Activated T-cell treated with anti-CD3 and anti-CD28 coated beads, Interleukin-2, amount 50 U/mL, for 48 hours (primary cell): ENCODE results near the gene YPEL2.

ENCODE experiments used
- DNase-seq, 2 experiments: peaks; one replicate each; pipeline ENCODE4 v3.0.0-alpha.2; 2020

YPEL2 gene

GRCh38 chr17:59330053-59330942 lies 1.2 kb upstream of the YPEL2 start:
- peak in 1 of 2 experiments; percentile 23 for DNase-seq

DNA sequence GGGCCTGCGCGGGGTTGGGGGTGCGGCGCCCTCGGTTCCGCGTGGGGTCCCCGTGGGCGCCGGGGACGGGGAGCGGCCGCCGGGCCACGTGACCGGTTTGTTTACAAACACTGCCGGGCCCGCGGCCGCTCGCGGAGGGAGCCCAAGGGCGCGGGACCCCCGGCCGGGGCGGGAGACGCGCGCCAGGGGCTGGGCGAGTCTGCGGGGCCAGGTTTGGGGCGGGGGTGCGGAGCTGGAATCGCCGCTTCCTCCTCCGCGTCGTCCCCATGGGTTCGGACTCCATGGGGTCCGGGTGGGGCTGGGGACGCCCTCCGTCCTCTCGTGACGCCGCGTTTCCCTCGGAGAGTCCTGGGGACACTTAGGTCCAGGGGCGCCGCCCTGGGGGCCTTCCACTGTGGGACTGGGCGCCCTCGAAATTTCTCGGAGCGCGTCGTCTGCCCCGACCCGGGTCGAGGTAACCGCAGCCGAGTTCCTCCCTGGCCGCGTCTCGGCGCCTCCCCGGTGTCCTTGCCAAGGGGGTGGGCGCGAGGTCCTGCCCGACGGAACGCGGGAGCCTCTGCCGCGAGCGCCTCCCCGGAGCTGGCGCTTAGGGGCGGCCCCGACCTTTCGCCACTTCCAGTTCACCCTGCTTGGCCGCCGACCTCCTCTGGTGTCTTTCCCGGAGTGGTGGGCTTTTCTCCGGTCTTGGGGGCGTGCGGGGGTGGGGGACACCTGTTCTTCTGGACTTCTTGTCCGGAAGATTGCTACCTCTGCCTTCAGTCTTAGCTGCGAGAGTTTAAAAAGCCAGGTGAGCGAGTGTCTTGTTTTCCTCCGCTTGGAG lies 684 bp downstream of the YPEL2 start:
- DNase-seq: peak; percentile 61 to 64

DNA sequence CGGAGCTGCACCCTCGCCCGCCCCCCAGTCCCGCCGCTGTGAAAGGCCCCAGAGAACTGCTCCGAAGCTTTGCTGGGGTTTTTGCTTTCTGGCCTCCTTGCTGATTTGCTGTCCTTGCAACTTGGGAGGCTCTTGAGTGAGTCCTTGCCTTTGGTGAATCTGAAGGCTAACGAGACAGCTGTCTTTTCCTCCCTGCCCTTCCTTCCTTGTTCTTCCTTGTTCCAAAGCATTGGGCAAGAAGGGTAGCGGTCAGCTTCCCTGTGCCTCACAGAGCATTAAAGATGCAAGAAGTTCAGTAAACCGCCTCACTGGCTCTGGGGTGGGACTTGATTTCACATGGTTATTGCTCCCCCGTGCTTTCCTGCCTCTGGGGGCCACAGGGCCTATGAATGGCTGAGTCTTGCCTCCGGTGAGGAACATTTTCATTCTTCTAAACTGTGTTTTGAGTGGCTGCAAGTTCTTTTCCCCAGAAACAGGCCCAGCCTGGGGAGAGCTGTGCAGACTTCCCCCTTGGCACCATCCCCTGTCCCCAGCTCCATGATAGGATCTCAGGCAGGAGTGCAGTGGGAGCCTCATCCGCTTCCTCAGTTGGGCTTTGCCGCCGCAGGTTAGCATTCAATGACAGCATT lies 1.4 kb downstream of the YPEL2 start:
- DNase-seq: peak in 1 of 2 experiments; percentile 41

GRCh38 chr17:59333836-59334235 lies 2.4 kb downstream of the YPEL2 start:
- DNase-seq: no peak

DNA sequence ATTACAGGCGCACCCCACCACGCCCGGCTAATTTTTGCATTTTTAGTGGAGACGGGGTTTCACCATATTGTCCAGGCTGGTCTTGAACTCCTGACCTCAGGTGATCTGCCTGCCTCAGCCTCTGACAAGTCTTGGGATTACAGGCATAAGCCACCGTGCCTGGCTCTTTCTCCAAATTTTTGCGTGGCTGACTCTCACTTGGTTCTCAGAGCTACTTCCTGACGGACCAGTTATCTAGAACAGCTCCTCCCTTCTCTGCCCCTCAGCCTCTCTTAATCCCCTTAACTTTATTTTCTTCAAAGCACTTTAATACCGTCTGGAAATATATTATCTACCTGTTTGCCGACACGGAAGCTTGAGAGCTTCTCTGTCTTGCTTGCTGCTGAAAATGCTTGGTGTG lies 4.2 kb downstream of the YPEL2 start:
- DNase-seq: no peak

DNA sequence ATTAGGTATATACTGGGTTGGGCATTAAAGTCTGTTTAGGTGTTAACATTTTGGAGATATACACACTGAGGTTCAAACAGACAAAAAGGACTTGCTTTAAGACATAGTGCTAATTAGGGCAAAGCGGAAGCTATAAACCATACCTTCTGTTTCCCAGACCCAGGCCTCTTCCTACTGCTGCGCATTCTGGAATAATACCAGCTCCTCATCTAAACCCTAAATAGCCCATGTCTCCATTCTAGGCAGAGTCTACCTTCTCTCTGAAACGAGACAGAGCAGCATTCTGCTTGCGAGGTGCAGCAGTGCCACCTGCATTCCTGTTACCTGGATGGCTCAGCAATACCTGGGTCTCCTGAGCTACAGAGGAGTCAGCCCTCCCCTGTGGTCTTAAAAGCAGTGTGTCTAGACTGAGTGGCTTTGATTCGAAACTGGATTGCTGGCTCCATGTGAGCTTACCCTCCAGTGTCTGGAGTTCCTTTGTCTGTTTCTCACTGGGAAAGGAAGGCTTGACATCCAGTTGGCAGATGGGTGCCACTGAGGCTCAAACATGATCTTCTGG lies 6.4 kb downstream of the YPEL2 start:
- no peak for DNase-seq

- no peak for DNase-seq
Measured at GRCh38 chr17:59338498-59338897, 7.0 kb downstream of the YPEL2 start.

- DNase-seq: no peak
Measured at GRCh38 chr17:59341922-59342321, 10.5 kb downstream of the YPEL2 start.

DNA sequence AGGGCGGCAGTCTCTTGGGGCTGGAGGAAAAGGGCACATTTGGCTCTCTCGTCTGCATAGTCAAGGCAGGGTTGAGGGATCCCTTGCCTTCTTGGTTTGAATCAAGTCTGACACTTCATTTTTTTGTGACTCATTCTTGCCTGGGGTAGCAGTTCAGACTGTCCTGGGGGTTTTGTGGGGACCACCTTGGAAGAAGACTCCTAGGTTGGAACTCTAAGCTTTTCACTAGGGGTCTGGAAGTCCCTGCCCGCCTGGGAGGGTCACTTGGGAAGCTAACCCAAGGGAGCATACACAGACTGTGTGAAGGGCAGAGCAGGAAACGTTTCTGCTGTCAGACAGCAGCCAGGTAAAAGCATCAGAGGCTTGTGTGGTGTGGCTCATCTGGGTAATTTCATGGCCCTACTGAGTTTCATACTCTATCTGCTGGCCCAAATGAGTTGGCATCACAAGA lies 11.3 kb downstream of the YPEL2 start:
- DNase-seq: peak; percentile 78

GRCh38 chr17:59345476-59345875 lies 14.0 kb downstream of the YPEL2 start:
- DNase-seq: no peak

DNA sequence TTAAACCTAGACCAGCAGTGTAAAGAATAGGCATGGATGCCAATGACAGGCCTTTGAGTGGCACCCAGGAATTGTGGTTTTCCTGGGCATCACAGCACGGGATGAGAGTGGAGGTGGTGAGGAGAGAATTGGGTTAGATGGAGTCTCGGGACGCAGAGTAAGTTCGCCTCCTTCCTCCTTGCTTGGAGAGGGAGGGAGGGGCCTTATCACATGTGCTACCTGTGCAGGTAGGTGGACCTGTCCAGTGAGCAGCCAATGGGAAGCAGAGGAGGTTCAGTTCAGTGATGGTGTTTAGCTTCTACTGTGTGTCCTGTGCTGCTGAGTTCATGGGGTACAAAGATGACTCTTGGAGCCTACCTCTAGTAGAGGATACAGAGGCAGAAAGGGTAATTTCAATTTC lies 14.9 kb downstream of the YPEL2 start:
- DNase-seq: no peak

DNA sequence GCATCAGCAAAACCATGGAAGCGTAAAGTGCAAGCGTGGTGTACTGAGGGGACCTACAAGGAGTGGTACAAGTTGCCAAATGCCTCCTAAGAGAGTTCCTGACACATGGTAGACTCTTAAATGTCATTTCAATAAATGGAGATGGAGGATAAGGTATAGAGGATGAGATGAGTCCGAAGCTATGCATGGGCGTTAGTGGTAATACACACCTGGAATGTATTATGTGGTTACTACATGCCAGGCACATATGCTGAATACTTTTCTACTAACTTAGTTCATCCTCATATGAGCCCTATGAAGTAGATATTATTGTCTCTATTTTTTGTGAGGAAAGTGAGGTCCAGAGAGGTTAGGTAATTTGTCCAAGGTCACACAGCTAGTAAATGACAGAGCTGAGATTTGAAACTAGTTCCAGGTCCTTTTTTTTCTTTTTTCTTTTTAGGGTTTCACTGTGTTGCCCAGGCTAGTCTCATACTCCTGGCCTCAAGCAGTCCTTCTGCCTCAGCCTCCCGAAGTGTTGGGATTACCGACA lies 15.5 kb downstream of the YPEL2 start:
- no peak for DNase-seq

DNA sequence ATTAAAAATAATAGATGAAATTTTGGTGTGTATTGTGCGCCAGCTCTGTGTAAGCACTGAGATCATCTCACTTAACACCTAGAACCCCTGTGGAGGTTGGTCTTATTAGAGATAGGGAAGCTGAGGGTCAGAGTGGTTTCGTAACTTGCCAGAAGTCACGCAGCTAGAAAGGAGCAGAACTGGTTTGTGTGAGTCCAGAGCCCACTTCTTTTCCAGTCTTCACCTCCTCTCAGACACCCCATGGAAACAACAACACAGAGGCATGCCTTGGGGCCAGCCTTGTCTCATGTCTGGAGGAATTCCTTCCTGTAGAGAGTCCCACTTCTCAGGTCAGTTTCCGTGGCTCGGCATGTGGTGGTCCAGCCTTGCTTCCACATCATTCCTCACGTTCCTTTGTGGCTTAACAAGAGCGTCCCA lies 16.5 kb downstream of the YPEL2 start:
- no peak for DNase-seq

DNA sequence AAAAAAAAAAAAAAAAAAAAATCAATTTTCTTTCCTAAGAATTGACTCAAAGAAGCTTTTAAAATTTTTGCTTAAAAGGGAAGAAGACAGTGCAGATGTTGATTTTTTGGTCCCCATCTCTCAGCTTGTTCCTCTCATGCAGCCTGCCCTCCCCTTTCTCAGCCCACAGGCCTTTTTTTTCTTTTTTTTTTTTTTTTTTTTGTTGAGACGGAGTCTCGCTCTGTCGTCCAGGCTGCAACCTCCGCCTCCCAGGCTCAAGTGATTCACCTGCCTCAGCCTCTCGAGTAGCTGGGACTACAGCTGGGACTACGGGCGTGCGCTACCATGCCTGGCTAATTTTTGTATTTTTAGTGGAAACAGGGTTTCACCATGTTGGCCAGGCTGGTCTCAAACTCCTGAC lies 17.7 kb downstream of the YPEL2 start:
- DNase-seq: no peak

DNA sequence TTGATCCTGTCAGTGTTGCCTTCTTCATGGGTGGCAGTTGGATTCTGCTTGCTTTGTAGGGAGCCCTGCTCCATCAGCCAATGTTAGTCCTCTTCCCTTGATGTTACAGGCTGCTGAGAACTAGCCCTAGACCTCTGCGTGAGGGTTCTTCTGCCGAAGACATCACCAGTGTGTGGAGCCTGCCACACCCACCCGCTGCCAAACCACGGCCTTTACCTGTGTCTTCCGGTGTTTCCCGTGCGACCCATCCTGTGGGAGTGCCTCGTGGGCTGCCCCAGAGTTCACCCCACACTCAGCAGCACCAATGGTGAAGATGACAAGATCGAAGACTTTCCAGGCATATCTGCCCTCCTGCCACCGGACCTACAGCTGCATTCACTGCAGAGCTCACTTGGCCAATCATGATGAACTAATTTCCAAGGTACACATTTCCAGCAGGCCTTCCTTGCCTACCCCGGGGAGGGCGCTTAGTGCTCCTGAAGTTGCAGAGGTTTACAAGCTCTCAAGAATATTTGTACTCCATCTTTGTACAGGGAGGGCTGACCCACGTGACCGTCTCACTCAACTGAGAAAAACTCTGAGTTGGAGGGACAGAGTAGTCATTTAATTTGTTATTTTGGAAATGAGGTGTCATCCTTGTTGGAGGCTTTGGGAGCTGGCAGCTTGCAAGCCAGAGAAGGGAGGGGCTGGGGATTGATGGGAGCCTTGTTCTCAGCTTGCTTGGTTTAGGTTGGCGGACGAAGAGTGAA lies 21.8 kb downstream of the YPEL2 start:
- no peak for DNase-seq

DNA sequence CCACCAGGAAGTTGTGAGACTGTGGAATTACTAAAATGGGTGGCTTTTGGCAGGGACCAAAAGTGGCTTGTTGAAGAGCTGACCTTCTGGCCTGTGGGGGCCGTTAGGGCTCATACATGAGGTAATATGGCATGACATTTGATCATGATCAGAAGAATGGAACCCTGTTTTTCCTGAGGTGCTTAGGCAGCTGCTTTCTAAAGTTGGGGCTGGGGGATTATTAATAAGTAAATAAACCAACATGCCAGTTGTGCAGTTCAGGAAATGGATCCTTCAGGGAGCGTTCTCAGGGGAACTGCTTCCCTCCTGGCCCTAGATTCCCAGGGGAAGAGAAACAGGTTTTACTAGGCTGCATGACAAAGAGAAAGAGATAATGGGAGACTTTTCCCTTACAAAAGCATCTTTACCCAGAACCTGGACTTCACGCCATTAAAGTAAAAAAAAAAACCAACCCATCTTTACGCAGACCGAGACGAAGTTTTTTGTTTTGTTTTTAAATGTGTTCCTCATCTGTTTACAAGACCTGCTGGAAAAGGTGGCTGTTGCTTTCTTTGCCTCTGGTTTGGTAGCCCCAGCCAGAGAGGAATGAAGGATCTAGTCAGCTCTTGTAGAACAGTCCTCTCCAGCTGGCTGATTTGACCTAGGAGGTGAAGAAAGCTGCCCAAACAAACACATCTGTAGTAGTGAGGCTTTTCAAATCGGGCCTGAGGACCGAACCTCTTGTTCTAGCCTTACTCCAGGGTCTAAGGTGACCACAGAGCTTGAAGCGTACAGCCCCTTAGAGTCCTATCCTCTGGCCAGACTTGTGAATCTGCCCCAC lies 22.7 kb downstream of the YPEL2 start:
- DNase-seq: no peak

- no peak for DNase-seq
Measured at GRCh38 chr17:59355030-59355701, 23.7 kb downstream of the YPEL2 start.

DNA sequence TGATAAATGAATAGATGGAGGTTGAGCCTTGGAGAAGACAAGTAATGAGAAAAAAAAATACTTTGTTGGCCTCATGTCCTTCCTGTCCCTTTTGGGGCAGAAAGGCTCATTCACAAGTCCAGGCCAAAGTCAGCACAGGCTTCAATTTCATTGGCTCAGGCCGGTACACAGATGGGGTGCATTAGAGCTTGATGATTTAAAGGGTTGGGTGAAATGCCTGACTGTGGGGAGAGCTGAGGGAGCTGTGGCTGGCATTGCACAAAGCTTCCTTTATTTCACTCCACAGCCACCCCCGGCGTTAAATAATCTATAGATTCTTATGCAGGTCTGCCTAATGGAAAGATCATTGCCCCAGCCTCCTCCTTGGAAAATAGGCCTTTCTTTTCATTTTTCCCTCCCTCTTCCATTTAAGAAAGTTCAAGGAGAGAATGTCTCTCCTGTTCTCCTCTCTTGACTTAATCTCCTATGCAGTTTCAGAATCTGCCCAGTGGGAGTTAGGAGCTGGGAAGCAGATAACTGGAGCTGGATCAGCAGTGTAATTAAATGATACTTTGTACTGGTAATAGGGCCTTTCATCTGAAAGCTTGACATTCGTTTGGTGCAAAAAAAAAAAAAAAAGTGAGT lies 24.4 kb downstream of the YPEL2 start:
- no peak for DNase-seq

- no peak for DNase-seq
Measured at GRCh38 chr17:59356543-59357218, 25.2 kb downstream of the YPEL2 start.
